Body of pancreas (tissue), 4 donors: Measurements from ENCODE around the gene THSD8.

Experiments used
- POLR2A ChIP-seq, 3 donors: fragments of 450-650 bp; IDR thresholded peaks; one replicate each; pipeline ENCODE4 v1.6.1; 2016; ENCODE audit warnings: antibody characterized with exemption in 3 of 3, mild to moderate bottlenecking in 2 of 3
- TF ChIP-seq, protein P1 (sequence below), 7 experiments: fragments of 450-650 bp in 4 of 7; fragments of 200-600 bp in 3 of 7; sonication (generic) in 3 of 7; IDR thresholded peaks; one replicate each; pipeline ENCODE4 v1.5.1; 2016 to 2019; ENCODE audit warnings: antibody characterized with exemption in 7 of 7

GRCh38 chr19:12837225-12837624, 35.4 kb downstream of the THSD8 start:
- TF ChIP-seq, protein P1, sequence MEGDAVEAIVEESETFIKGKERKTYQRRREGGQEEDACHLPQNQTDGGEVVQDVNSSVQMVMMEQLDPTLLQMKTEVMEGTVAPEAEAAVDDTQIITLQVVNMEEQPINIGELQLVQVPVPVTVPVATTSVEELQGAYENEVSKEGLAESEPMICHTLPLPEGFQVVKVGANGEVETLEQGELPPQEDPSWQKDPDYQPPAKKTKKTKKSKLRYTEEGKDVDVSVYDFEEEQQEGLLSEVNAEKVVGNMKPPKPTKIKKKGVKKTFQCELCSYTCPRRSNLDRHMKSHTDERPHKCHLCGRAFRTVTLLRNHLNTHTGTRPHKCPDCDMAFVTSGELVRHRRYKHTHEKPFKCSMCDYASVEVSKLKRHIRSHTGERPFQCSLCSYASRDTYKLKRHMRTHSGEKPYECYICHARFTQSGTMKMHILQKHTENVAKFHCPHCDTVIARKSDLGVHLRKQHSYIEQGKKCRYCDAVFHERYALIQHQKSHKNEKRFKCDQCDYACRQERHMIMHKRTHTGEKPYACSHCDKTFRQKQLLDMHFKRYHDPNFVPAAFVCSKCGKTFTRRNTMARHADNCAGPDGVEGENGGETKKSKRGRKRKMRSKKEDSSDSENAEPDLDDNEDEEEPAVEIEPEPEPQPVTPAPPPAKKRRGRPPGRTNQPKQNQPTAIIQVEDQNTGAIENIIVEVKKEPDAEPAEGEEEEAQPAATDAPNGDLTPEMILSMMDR (IDR thresholded peaks at IDR 0.05) = no peak
- TF ChIP-seq POLR2A (IDR thresholded peaks at IDR 0.05) = no peak
